Measurements from ENCODE around the gene BAAT. TPM values are rescaled to one million over a fixed set of nuclear protein-coding genes. Genes with fewer than 3 reads are reported as not detected.
"Not testable (repeated sequence)": the region's sequence is repeated elsewhere in the genome, so short reads cannot be mapped to it uniquely, and the experiment has no call there.

Gene BAAT
- total RNA-seq, 2 experiments from 2014 or later, result not detected

DNA sequence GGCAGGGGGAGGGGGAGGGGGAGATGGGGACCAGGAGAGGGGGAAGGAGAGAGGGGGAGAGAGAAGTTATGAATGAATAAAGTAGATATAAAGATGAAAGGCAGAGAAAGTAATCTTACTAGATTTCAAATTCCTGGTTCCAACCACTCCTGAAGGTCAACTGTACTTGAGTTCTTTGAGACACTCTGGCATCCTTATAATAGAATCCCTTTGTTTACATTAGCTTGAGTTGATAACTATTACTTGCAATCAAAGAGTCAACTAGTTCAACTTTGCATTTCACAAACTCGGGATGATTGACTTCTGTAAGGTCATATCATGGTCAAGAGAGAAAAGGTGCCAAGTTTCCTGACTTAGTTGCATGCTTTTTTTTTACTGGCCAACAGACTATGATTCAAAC is 42.2 kb downstream of the BAAT start:
- no peak for DNase-seq
- CTCF ChIA-PET, result no interaction called here
- H3K4me1 Mint-ChIP-seq, result no peaks in the 10 kb centered on the region
- H3K27ac Mint-ChIP-seq, result no peak overlapping the region
- POLR2A ChIA-PET, result no interaction called here
- no peaks in the 10 kb centered on the region for H3K36me3 Mint-ChIP-seq (ENCODE audit: low read depth)
- H3K27me3 Mint-ChIP-seq, result peaks cover 4% of the 10 kb centered on the region
- H3K9me3 Mint-ChIP-seq, result no peaks in the 10 kb centered on the region
- no peak overlapping the region for H3K4me3 Mint-ChIP-seq

DNA sequence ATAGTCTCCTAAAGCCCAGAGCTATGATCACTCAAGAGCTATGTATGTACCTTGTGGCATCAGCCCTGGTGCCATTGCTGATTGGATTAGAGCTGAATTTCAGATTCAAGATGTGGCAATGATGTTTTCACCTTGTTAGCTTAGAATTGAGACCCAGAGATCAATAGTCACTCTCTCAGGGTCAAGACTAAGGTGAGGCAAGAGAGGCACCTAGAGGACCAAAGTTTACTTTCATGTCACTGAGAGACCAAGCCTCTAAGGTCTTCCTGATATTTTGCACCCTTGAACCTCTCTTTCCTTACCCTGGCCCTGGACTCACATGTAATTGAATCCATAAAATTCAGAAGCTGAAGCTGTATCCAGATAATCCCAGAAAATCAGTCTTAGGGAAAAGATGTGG is 42.8 kb downstream of the BAAT start:
- H3K27ac Mint-ChIP-seq, result no peak overlapping the region

DNA sequence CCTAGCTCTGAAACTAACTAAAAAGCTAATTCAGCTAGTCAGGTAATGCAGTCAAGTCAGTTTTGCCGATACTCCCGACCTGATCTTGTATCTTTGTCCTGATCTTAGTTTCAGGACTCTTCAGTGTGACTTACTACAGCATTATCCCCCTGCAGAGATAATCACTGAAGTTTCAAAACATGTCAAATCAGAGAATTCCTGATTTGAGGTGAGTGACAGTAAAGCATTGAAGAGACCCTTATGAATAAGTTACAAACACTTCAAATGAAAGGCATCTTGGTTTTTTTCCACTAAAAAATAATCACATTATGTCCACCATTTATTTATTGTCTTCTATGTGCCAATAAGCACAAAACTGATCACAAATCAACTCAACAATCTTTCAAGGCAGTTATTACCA is 47.6 kb downstream of the BAAT start:
- H3K36me3 Mint-ChIP-seq (ENCODE audit: low read depth), result no peaks in the 10 kb centered on the region

More for the DNA sequence above, 42.8 kb downstream of the BAAT start:
- Mint-ChIP-seq H3K9me3 (no peaks in the 10 kb centered on the region), H3K4me3 (no peak overlapping the region), H3K27me3 (peaks cover 4% of the 10 kb centered on the region), H3K4me1 (no peaks in the 10 kb centered on the region), H3K36me3 (ENCODE audit: low read depth) (no peaks in the 10 kb centered on the region)
- DNase-seq, result no peak
- POLR2A ChIA-PET, result no interaction called here
- CTCF ChIA-PET, result no interaction called here

DNA sequence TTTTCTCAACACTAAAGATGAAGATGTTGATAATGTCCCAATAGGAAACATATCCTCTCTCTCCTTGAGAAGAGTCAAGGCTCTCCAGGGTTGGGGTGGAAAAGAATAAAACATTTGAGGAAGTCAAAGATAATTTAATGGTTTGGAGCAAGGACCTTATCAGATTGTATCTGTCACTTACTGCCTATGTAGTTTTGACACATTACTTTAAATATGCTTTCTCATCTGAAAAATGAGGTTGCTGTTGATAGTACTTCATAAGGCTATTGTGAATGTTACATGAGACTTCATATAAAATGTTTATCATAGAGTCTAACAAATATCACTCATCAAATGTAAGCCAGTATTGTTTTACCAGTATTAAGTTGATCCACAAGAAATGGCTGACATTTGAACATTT is 48.7 kb downstream of the BAAT start:
- ChIA-PET CTCF (no interaction called here), POLR2A (no interaction called here)
- no peaks in the 10 kb centered on the region for H3K9me3 Mint-ChIP-seq
- H3K36me3 Mint-ChIP-seq (ENCODE audit: low read depth), result no peaks in the 10 kb centered on the region
- no peak overlapping the region for H3K27ac Mint-ChIP-seq
- DNase-seq, result no peak
- H3K4me1 Mint-ChIP-seq, result no peaks in the 10 kb centered on the region
- no peaks in the 10 kb centered on the region for H3K27me3 Mint-ChIP-seq
- no peak overlapping the region for H3K4me3 Mint-ChIP-seq

More for the DNA sequence above, 47.6 kb downstream of the BAAT start:
- Mint-ChIP-seq H3K9me3 (no peaks in the 10 kb centered on the region), H3K4me1 (no peaks in the 10 kb centered on the region), H3K27me3 (peaks cover 2% of the 10 kb centered on the region), H3K4me3 (no peak overlapping the region), H3K27ac (no peak overlapping the region)
- ChIA-PET CTCF (no interaction called here), POLR2A (no interaction called here)
- no peak for DNase-seq

DNA sequence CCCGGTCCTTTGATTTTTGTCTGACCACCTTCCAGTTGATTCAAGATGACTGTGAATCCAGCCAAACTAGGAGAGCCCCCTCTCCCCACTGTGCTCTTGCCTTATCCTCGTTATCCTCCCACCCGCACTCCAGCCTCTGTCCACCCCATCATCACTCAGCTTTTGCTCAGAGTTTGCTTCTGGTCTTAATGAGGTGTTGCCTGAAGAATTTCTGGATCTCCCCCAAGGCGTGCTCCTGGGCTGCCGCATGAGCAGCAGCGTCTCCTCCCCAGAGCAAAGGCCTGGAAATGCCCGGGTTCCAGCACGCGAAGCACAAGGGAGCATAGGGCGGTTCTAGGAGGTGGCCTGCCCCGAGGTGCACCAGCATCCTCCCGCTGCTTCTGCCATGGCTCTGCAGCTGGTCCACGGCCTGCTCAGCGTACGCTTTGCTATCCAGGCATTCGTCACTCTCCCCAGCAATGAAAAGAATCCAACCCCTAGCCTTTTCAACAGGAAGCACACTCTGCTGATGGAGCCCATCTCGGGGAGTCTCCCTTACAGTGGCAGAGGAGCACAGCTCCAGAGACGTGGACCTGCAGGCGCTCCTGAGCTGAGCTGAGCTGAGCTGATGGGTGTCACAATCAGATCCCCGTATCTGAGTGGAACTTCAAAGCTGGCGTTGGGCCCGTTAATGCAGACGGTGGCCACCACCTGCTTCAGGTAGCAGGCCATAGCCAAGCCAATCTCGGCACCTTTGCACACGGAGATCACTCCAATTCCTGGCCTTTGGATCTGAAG is 50.7 kb downstream of the BAAT start:
- ChIA-PET POLR2A (no interaction called here), CTCF (interaction anchor here (1.4 kb wide), 1 partner anchor 22 kb away, joined by 3 read pairs; no protein-coding TSS in a partner anchor)
- no peaks in the 10 kb centered on the region for H3K4me1 Mint-ChIP-seq
- no peak for DNase-seq
- H3K4me3 Mint-ChIP-seq, result no peak overlapping the region
- no peaks in the 10 kb centered on the region for H3K9me3 Mint-ChIP-seq
- H3K27me3 Mint-ChIP-seq, result peaks cover 3% of the 10 kb centered on the region
- H3K27ac Mint-ChIP-seq, result no peak overlapping the region
- no peaks in the 10 kb centered on the region for H3K36me3 Mint-ChIP-seq (ENCODE audit: low read depth)

DNA sequence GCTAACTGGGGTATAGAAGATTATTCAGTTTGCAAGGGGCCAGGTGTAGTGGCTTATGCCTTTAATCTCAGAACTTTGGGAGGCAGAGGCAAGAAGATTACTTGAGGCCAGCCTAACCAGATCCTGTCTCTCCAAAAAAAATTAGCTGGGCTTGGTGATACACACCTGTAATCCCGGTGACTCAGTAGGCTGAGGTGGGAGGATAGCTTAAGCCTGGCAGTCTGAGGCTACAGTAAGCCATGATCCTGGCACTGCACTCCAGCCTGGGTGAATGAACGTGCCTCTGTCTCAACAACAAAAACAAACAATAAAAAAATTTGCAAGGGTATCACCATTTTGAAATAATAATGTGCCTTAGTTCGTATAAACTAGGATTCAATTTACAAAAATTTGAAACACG is 51.3 kb downstream of the BAAT start:
- peaks cover 3% of the 10 kb centered on the region for H3K27me3 Mint-ChIP-seq
- CTCF ChIA-PET, result interaction anchor here (1.4 kb wide), 1 partner anchor 22 kb away, joined by 3 read pairs; no protein-coding TSS in a partner anchor
- POLR2A ChIA-PET, result no interaction called here
- H3K4me1 Mint-ChIP-seq, result no peaks in the 10 kb centered on the region
- H3K4me3 Mint-ChIP-seq, result no peak overlapping the region
- no peaks in the 10 kb centered on the region for H3K9me3 Mint-ChIP-seq
- no peak overlapping the region for H3K27ac Mint-ChIP-seq
- no peaks in the 10 kb centered on the region for H3K36me3 Mint-ChIP-seq (ENCODE audit: low read depth)
- no peak for DNase-seq

DNA sequence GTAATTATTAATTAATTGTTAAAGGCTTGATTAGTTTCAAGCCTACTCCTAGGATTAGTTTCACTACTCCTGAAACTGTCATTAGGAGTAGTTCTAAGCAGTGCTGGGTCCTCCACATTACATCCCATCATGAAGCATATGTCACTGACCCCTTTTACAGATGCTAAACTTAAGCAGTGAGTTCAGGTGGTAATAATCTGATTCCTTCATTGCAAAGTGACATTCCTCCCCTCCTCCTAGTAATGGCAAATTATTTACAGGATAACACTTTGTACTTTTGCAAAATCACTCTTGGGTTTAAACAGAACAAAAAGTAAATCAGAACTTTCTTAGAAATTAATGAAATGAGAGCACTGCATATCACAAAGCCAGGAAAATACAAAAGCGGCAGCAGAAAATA is 52.4 kb downstream of the BAAT start:
- no peaks in the 10 kb centered on the region for H3K4me1 Mint-ChIP-seq
- no peaks in the 10 kb centered on the region for H3K36me3 Mint-ChIP-seq (ENCODE audit: low read depth)
- no peak overlapping the region for H3K27ac Mint-ChIP-seq
- peaks cover under 1% of the 10 kb centered on the region for H3K9me3 Mint-ChIP-seq
- DNase-seq, result no peak
- H3K4me3 Mint-ChIP-seq, result no peak overlapping the region
- peaks cover 3% of the 10 kb centered on the region for H3K27me3 Mint-ChIP-seq
- ChIA-PET CTCF (no interaction called here), POLR2A (no interaction called here)

DNA sequence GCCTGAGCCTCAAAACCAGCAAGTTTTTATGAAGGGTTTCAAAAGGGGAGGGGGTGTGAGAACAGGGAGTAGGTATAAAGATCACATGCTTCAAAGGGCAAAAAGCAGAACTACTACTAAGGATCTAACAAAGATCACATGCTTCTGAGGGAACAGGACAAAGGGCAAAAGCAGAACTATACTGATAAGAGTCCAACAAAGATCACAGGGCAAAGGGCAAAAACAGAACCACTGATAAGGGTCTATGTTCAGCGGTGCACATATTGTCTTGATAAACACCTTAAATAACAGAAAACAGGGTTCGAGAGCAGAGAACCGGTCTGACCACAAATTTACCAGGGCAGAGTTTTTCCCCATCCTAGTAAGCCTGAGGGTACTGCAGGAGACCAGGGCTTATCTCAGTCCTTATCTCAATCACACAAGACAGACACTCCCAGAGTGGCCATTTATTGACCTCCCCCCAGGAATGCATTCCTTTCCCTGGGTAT is 57.3 kb downstream of the BAAT start:
- DNase-seq; H3K4me1 Mint-ChIP-seq; H3K27ac Mint-ChIP-seq; CTCF ChIA-PET; H3K36me3 Mint-ChIP-seq (ENCODE audit: low read depth); H3K27me3 Mint-ChIP-seq; POLR2A ChIA-PET; H3K9me3 Mint-ChIP-seq; H3K4me3 Mint-ChIP-seq: not testable (repeated sequence)

DNA sequence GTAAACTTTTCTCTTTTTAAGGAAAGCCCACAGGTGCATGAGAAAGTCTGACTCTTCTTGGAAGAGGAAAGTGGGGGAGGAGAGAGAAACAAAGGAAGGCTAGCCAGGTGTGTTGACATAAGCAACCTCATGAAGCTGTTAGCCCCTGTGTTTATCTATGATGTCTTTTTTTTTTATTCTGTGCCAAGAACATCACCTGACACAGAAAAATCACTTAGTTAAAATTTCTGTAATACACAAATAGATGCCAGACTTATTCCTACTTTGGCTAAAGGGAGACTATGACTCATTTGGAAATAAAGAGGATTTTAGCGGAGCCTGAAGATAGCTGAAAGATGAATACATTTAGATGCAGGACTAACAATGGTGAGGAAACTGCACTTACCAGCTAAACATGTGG is 58.3 kb downstream of the BAAT start:
- H3K4me3 Mint-ChIP-seq, result no peak overlapping the region
- peaks cover 4% of the 10 kb centered on the region for H3K27me3 Mint-ChIP-seq
- no peak for DNase-seq
- no peaks in the 10 kb centered on the region for H3K36me3 Mint-ChIP-seq (ENCODE audit: low read depth)
- H3K4me1 Mint-ChIP-seq, result no peaks in the 10 kb centered on the region
- H3K27ac Mint-ChIP-seq, result no peak overlapping the region
- peaks cover 2% of the 10 kb centered on the region for H3K9me3 Mint-ChIP-seq
- CTCF ChIA-PET, result no interaction called here
- POLR2A ChIA-PET, result interaction anchor here (0.7 kb wide), 1 partner anchor 26 kb away, joined by 3 read pairs; no protein-coding TSS in a partner anchor

DNA sequence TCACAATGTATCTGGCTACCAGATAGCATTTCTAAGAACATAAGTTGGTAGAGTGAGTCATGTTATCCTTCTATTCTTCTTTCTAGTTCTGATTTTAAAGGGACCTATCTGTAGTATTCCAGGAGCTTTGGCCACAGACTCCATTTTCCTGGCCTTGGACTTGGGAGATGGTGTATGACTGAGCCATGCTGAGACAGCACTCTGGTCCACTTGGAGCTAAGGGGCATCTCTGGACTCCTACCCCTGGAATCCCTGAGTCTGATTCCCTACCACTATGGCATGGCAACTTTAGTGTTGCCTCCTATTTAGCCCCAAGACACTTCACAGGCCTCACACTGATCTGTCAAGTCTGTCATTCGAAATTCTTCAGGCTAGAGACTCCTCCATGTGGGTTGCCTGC is 58.8 kb downstream of the BAAT start:
- Mint-ChIP-seq H3K9me3 (peaks cover 2% of the 10 kb centered on the region), H3K27ac (no peak overlapping the region), H3K36me3 (ENCODE audit: low read depth) (no peaks in the 10 kb centered on the region), H3K27me3 (peaks cover 4% of the 10 kb centered on the region), H3K4me1 (no peaks in the 10 kb centered on the region), H3K4me3 (no peak overlapping the region)
- CTCF ChIA-PET, result no interaction called here
- POLR2A ChIA-PET, result no interaction called here
- no peak for DNase-seq

DNA sequence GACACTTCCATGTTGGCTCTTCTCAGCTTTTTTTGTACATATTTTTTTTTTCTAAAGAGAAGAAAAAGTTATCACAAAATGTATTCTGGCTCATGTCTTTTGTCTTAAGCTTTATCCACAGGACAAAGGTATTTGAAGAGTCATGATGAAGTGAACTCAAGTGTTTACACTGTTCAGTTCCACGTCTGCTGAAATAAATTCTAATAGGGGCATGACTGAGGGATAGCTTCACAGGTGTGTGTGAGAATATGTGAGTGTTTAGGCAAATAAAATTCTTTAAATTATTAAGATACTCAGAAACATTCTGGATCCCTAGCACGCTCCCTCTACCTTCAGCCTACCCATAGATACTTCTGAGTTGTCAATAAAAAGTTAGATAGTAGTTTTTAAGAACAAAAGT is 59.8 kb downstream of the BAAT start:
- no peaks in the 10 kb centered on the region for H3K36me3 Mint-ChIP-seq (ENCODE audit: low read depth)
- no peak overlapping the region for H3K27ac Mint-ChIP-seq
- ChIA-PET CTCF (interaction anchor here (1.4 kb wide), 1 partner anchor 610 kb away, joined by 5 read pairs; no protein-coding TSS in a partner anchor), POLR2A (interaction anchor here (0.5 kb wide), 1 partner anchor 437 kb away, joined by 3 read pairs; no protein-coding TSS in a partner anchor)
- H3K9me3 Mint-ChIP-seq, result peaks cover 2% of the 10 kb centered on the region
- no peak for DNase-seq
- no peaks in the 10 kb centered on the region for H3K4me1 Mint-ChIP-seq
- H3K4me3 Mint-ChIP-seq, result no peak overlapping the region
- peaks cover 2% of the 10 kb centered on the region for H3K27me3 Mint-ChIP-seq

DNA sequence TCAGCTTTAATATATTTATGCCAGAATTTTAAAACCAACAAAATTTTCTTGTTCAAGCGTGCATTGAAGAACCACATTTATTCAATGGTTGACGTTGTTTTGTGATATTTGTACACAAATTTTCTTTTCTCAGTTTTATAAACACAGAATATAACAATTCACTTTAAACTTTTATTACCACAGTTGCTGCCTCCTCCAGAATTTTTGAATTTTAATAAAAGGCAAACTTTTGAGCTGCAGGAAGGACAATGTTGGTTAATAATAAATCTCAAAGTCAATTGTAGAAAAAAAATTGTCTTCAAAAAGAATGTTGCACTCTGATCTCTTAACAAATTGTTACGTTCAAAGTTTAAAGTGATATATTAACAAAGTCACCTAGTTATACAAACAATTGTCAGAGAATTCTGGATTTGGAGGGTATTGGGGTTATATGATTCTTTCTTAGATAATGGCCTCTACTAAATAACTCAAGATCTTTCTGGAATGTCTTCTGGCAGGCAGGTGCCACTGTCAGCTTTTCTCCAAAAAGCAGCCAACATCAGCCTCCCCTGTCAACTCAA is 60.5 kb downstream of the BAAT start:
- no peak for DNase-seq
- Mint-ChIP-seq H3K36me3 (ENCODE audit: low read depth) (no peaks in the 10 kb centered on the region), H3K4me1 (no peaks in the 10 kb centered on the region), H3K9me3 (peaks cover 2% of the 10 kb centered on the region), H3K27me3 (peaks cover 2% of the 10 kb centered on the region), H3K27ac (no peak overlapping the region), H3K4me3 (no peak overlapping the region)
- CTCF ChIA-PET, result interaction anchor here (1.4 kb wide), 1 partner anchor 610 kb away, joined by 5 read pairs; no protein-coding TSS in a partner anchor
- POLR2A ChIA-PET, result interaction anchor here (0.5 kb wide), 1 partner anchor 436 kb away, joined by 3 read pairs; no protein-coding TSS in a partner anchor

DNA sequence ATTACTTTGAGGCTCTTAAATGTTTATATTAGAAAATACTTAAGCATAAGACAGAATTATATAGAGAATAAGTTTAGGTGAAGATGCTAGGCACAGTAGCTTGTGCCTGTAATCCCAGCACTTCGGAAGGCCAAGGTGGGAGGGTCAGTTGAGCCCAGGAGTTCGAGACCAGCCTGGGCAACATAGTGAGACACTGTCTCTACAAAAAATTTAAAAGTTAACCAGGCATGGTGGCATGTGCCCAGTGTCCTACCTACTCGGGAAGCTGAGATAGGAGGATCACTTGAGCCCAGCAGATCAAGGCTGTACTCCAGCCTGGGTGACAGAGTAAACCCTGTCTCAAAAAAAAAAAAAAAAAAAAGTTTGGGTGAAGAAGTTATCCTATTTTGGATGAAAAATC is 61.7 kb downstream of the BAAT start:
- Mint-ChIP-seq H3K27ac (no peak overlapping the region), H3K4me3 (no peak overlapping the region), H3K27me3 (peaks cover 2% of the 10 kb centered on the region), H3K4me1 (no peaks in the 10 kb centered on the region), H3K36me3 (ENCODE audit: low read depth) (no peaks in the 10 kb centered on the region), H3K9me3 (peaks cover 2% of the 10 kb centered on the region)
- CTCF ChIA-PET, result interaction anchor here (1.9 kb wide), 1 partner anchor 11 kb away, joined by 6 read pairs; no protein-coding TSS in a partner anchor
- POLR2A ChIA-PET, result no interaction called here
- no peak for DNase-seq

DNA sequence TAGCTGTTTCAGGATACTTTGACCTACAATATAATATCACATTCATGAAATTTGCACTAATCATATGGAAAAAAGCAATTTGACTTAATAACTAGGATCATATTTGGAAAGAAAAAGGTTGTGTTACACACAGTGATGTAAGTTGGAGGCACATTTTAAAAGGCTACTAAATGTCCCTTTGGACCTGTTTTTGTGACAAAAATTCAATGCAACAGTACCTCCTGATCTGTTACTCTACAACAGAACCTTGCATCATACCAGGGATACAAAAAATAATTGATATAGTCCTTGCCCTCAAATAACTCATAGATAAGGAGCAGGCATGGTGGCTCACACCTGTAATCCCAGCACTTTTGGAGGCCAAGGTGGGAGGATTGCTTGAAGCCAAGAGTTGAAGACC is 67.1 kb downstream of the BAAT start:
- Mint-ChIP-seq H3K36me3 (ENCODE audit: low read depth) (no peaks in the 10 kb centered on the region), H3K4me3 (no peak overlapping the region), H3K27ac (no peak overlapping the region), H3K4me1 (no peaks in the 10 kb centered on the region), H3K9me3 (no peaks in the 10 kb centered on the region), H3K27me3 (peaks cover 2% of the 10 kb centered on the region)
- no peak for DNase-seq
- CTCF ChIA-PET, result no interaction called here
- POLR2A ChIA-PET, result no interaction called here
